ENCODE data around the gene LRRD1.

DNA sequence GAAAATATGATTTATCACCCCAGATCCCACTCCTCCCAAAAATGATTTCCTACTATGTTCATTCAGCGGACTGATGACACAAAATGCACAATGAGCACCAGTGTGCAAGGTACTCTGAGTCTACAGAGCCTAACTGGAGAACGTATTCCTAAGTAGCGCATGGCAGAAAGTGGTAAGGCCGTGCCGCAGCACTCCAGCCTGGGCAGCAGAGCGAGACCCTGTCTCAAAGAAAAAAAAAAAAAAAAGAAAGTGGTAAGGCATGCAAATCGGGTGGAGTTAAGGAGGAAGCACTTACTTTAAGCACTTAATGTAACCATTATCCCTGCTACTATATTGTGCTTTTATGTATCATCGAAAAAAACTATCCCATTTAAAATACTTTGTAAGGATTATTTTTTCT is 70.1 kb downstream of the LRRD1 start:
- TF ChIP-seq BACH2 (CRISPR knock-in tag; IDR thresholded peaks at IDR 0.05; ENCODE audit: borderline replicate concordance): no peak
- no peak for TF ChIP-seq ZFP3 (CRISPR knock-in tag; IDR thresholded peaks at IDR 0.05)
- no peak for TF ChIP-seq OSR1 (CRISPR knock-in tag; IDR thresholded peaks at IDR 0.05)
- TF ChIP-seq RARB (CRISPR knock-in tag; IDR thresholded peaks at IDR 0.05): no peak
- no peak for TF ChIP-seq ARNTL (CRISPR knock-in tag; IDR thresholded peaks at IDR 0.05; ENCODE audit: borderline replicate concordance, low read depth)
- TF ChIP-seq SNAI2 (CRISPR knock-in tag; IDR thresholded peaks at IDR 0.05): no peak
- TF ChIP-seq, protein P1, sequence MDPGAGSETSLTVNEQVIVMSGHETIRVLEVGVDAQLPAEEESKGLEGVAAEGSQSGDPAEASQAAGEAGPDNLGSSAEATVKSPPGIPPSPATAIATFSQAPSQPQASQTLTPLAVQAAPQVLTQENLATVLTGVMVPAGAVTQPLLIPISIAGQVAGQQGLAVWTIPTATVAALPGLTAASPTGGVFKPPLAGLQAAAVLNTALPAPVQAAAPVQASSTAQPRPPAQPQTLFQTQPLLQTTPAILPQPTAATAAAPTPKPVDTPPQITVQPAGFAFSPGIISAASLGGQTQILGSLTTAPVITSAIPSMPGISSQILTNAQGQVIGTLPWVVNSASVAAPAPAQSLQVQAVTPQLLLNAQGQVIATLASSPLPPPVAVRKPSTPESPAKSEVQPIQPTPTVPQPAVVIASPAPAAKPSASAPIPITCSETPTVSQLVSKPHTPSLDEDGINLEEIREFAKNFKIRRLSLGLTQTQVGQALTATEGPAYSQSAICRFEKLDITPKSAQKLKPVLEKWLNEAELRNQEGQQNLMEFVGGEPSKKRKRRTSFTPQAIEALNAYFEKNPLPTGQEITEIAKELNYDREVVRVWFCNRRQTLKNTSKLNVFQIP (CRISPR knock-in tag; IDR thresholded peaks at IDR 0.05; ENCODE audit: borderline replicate concordance, low read depth): no peak
- TF ChIP-seq ZFP30 (CRISPR knock-in tag; IDR thresholded peaks at IDR 0.05): no peak
- TF ChIP-seq, protein P2, sequence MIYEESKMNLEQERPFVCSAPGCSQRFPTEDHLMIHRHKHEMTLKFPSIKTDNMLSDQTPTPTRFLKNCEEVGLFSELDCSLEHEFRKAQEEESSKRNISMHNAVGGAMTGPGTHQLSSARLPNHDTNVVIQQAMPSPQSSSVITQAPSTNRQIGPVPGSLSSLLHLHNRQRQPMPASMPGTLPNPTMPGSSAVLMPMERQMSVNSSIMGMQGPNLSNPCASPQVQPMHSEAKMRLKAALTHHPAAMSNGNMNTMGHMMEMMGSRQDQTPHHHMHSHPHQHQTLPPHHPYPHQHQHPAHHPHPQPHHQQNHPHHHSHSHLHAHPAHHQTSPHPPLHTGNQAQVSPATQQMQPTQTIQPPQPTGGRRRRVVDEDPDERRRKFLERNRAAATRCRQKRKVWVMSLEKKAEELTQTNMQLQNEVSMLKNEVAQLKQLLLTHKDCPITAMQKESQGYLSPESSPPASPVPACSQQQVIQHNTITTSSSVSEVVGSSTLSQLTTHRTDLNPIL (CRISPR knock-in tag; IDR thresholded peaks at IDR 0.05; ENCODE audit: low read depth): no peak
- no peak for TF ChIP-seq ESRRG (CRISPR knock-in tag; IDR thresholded peaks at IDR 0.05)
- TF ChIP-seq, protein P3, sequence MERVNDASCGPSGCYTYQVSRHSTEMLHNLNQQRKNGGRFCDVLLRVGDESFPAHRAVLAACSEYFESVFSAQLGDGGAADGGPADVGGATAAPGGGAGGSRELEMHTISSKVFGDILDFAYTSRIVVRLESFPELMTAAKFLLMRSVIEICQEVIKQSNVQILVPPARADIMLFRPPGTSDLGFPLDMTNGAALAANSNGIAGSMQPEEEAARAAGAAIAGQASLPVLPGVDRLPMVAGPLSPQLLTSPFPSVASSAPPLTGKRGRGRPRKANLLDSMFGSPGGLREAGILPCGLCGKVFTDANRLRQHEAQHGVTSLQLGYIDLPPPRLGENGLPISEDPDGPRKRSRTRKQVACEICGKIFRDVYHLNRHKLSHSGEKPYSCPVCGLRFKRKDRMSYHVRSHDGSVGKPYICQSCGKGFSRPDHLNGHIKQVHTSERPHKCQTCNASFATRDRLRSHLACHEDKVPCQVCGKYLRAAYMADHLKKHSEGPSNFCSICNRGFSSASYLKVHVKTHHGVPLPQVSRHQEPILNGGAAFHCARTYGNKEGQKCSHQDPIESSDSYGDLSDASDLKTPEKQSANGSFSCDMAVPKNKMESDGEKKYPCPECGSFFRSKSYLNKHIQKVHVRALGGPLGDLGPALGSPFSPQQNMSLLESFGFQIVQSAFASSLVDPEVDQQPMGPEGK (CRISPR knock-in tag; IDR thresholded peaks at IDR 0.05; ENCODE audit: borderline replicate concordance): no peak
